GM12878 (cell line): Measurements from ENCODE around the gene CAB39. TPM values are rescaled to one million over a fixed set of nuclear protein-coding genes. Genes with fewer than 3 reads are reported as not detected.

Experiments used
- ATAC-seq: fragments of 200-7000 bp; cut with Tn5 transposase; 3 replicates; pipeline ENCODE4 v1.9.1; 2020; ENCODE audit warnings: mild to moderate bottlenecking, moderate library complexity
- BruUV-seq: library from RNA; stranded (reverse); fragments of 400-500 nt; replicated peaks from 2 replicates; lab custom pipeline; 2021; lab: Mats Ljungman, UMichigan
- CTCF ChIA-PET: fragments of 300-600 bp; sonication (Branson Sonifier 250); formaldehyde crosslinking; extraction: SDS; loops from one replicate; lab custom pipeline; 2021; ENCODE audit warnings: inconsistent platforms; lab: Yijun Ruan, JAX
- POLR2A ChIA-PET: fragments of 350-600 bp; formaldehyde crosslinking; extraction: SDS; loops from one replicate; lab custom pipeline; 2021; ENCODE audit warnings: inconsistent platforms; lab: Charles Lee
- RAD21 ChIA-PET: fragments of 300-600 bp; sonication (Branson Sonifier 250); formaldehyde crosslinking; loops from one replicate; lab custom pipeline; 2023; ENCODE audit warnings: antibody characterized with exemption; ENCODE audit not compliant: unreplicated experiment; lab: Charles Lee
- SMC1A ChIA-PET: fragments of 300-600 bp; sonication (Branson Sonifier 250); formaldehyde crosslinking; loops from one replicate; lab custom pipeline; 2023; ENCODE audit not compliant: unreplicated experiment, uncharacterized antibody; lab: Charles Lee
- DNase-seq: peaks from one replicate; pipeline ENCODE4 v3.0.0-alpha.2; 2011; ENCODE audit warnings: low read depth, low spot score
- FAIRE-seq: peaks from 3 replicates; lab custom pipeline; 2011; peaks lifted over from hg19 to GRCh38; lab: Jason Lieb, UNC
- H2AFZ ChIP-seq: 2 replicates; pipeline ENCODE4 v1.6.0; 2011; ENCODE audit warnings: low read depth, low read length, control low read depth; ENCODE audit not compliant: control insufficient read depth
- H3K27ac ChIP-seq: 2 replicates; pipeline ENCODE4 v1.5.1; 2011; ENCODE audit warnings: control low read depth; ENCODE audit not compliant: control insufficient read depth, insufficient read depth
- H3K27me3 ChIP-seq, 2 experiments: replicated peaks in 1 of 2; 2 replicates each; pipeline versions ENCODE4 v1.6.0 to v1.6.1; 2011; ENCODE audit warnings: low read length in 1 of 2; ENCODE audit not compliant: control insufficient read depth in 2 of 2, insufficient read depth in 2 of 2
- H3K36me3 ChIP-seq, 2 experiments: 2 replicates each; pipeline ENCODE4 v1.5.1; 2011; ENCODE audit warnings: low read length in 1 of 2; ENCODE audit not compliant: control insufficient read depth in 2 of 2, insufficient read depth in 2 of 2
- H3K4me1 ChIP-seq: 2 replicates; pipeline ENCODE4 v1.6.1; 2011; ENCODE audit warnings: mild to moderate bottlenecking, low read length, moderate library complexity, mixed read lengths; ENCODE audit not compliant: control insufficient read depth, insufficient read depth
- H3K4me2 ChIP-seq: 2 replicates; pipeline ENCODE4 v1.6.0; 2011; ENCODE audit warnings: control low read depth; ENCODE audit not compliant: control insufficient read depth, insufficient read depth
- H3K4me3 ChIP-seq: fragments of 200-600 bp; sonication (generic); 2 replicates; pipeline ENCODE4 v1.5.1; 2016
- H3K79me2 ChIP-seq: 2 replicates; pipeline ENCODE4 v1.6.0; 2011; ENCODE audit warnings: low read length; ENCODE audit not compliant: control insufficient read depth, insufficient read depth
- H3K9ac ChIP-seq: 2 replicates; pipeline ENCODE4 v1.8.0; 2011; ENCODE audit warnings: low read length, control low read depth, mixed read lengths; ENCODE audit not compliant: control insufficient read depth, insufficient read depth
- H3K9me3 ChIP-seq: replicated peaks from 3 replicates; pipeline ENCODE4 v1.5.1; 2011; ENCODE audit warnings: mild to moderate bottlenecking, low read length; ENCODE audit not compliant: control insufficient read depth, insufficient read depth
- H4K20me1 ChIP-seq: 2 replicates; pipeline ENCODE4 v1.6.0; 2011; ENCODE audit not compliant: control insufficient read depth, insufficient read depth
- CBX5 ChIP-seq: sonication (generic); IDR thresholded peaks from 2 replicates; pipeline ENCODE4 v1.6.1; 2016; ENCODE audit warnings: low read depth, moderate library complexity, mild to moderate bottlenecking, inconsistent platforms
- IKZF2 ChIP-seq, 2 experiments: fragments of 450-650 bp; IDR thresholded peaks; 2 replicates each; pipeline ENCODE4 v1.6.1; 2017; ENCODE audit warnings: mild to moderate bottlenecking in 2 of 2, moderate library complexity in 2 of 2
- LARP7 ChIP-seq: fragments of 450-650 bp; IDR thresholded peaks from 2 replicates; pipeline ENCODE4 v1.6.1; 2017; ENCODE audit warnings: mild to moderate bottlenecking
- MXI1 ChIP-seq: fragments of 150-350 bp; IDR thresholded peaks from 2 replicates; pipeline ENCODE4 v1.6.1; 2011; ENCODE audit warnings: low read depth, mild to moderate bottlenecking, inconsistent platforms, low read length, improper control_type of control experiment
- NBN ChIP-seq: fragments of 450-650 bp; IDR thresholded peaks from 2 replicates; pipeline ENCODE4 v1.6.1; 2016
- NR2F1 ChIP-seq: fragments of 450-650 bp; conservative IDR thresholded peaks from 2 replicates; pipeline ENCODE4 v1.6.1; 2017; ENCODE audit warnings: mild to moderate bottlenecking
- RUNX3 ChIP-seq: IDR thresholded peaks from 2 replicates; pipeline ENCODE4 v1.6.1; 2012; ENCODE audit warnings: low read length, inconsistent platforms
- WGBS: methylation state at CpG from one replicate; pipeline ENCODE4 v1.1.6; 2016; ENCODE audit warnings: low lambda C conversion rate; ENCODE audit not compliant: insufficient replicate concordance, insufficient coverage; ENCODE audit errors: missing lambda C conversion rate; 5-methylcytosine and 5-hydroxymethylcytosine counted together
- in situ Hi-C: fragments of 300-500 bp; cut with MboI; formaldehyde crosslinking; loops from 9 replicates; pipeline ENCODE4 v1.14.3; 2018; ENCODE audit warnings: mixed read lengths
- intact Hi-C: fragments of 100-400 bp; cut with micrococcal nuclease; formaldehyde crosslinking; loops from one replicate; pipeline ENCODE4 v1.14.2; 2022; ENCODE audit not compliant: unreplicated experiment
- polyA plus RNA-seq, 11 experiments: library from polyadenylated mRNA; depleted of rRNA in 4 of 11; unstranded in 6 of 11; stranded (reverse) in 5 of 11; fragments of >200 nt; fragmentation: Nextera tagmentation in 4 of 11; fragmentation: Illumina TruSeq in 1 of 11; extraction: Ambion mirVana in 4 of 11; extraction: Trizol in 1 of 11; gene quantifications; 1 replicate in 1 of 11; 2 replicates in 10 of 11; pipeline versions ENCODE4 v1.2.1 to v1.2.3, GENCODE V29; 2011 to 2016; ENCODE audit warnings: inconsistent platforms in 2 of 11, missing spikeins in 2 of 11, low read depth in 1 of 11
- total RNA-seq, 4 experiments: library from RNA; depleted of rRNA in 3 of 4; stranded (reverse); fragments of >200 nt in 3 of 4; fragmentation: Illumina TruSeq in 1 of 4; extraction: Trizol in 1 of 4; gene quantifications; 2 replicates each; pipeline versions ENCODE4 v1.2.1 to v1.2.3, GENCODE V29; 2013 to 2021
- TF ChIP-seq, protein P1 (sequence below): fragments of 450-650 bp; IDR thresholded peaks from 2 replicates; pipeline ENCODE4 v1.6.1; 2017; ENCODE audit warnings: low read depth, mild to moderate bottlenecking, moderate library complexity
- TF ChIP-seq, protein P2 (sequence below): IDR thresholded peaks from 2 replicates; pipeline ENCODE4 v1.6.1; 2012; ENCODE audit warnings: low read depth, low read length, improper control_type of control experiment
- TF ChIP-seq, protein P3 (sequence below): fragments of 450-650 bp; IDR thresholded peaks from 2 replicates; pipeline ENCODE4 v1.6.1; 2017; ENCODE audit warnings: mild to moderate bottlenecking, moderate library complexity
- TF ChIP-seq, protein P4 (sequence below): fragments of 450-650 bp; formaldehyde crosslinking; IDR thresholded peaks from 2 replicates; pipeline ENCODE4 v1.4.0; 2020; ENCODE audit warnings: mild to moderate bottlenecking, moderate library complexity

The CAB39 gene
- total and polyA plus RNA-seq, 10 of the 15 experiments (the other 5 are each of a cell fraction or from before 2014, with no cell fraction given): 13.3 to 129 (median 62.9) TPM

DNA sequence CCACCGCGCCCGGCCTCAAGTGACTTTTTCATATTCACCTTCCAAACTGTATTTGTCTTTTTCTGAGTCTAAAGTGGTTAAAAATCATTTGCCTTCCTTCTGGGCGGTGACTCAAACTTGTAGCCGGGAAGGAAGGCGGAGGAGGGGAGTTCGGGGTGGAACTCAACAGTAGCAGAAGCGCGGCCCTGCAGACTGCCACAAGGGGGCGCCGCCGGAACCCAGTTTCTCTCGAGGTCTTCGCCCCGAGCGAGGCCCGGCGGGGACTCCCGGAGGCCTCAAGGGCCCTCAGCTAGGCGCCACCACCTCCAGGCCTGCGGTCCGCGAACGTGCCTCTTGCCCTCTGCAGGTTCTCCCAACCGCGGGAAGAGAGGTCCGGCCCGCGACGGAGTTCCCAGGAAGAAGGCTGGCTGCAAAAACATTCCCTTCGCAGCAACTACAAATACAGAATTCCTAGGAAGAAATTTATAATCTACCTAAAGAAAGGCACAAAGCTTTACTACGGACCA lies 135.3 kb downstream of the CAB39 start:
- POLR2A ChIA-PET: interaction anchor here (0.5 to 1.5 kb wide), 5 partner anchors 22 to 748 kb away, joined by 3 to 5 read pairs (median 3); no protein-coding TSS in a partner anchor
- peak; percentile 100 for ATAC-seq
- CTCF ChIA-PET: interaction anchor here (0.7 to 4.5 kb wide), 40 partner anchors 8 to 835 kb away, joined by 3 to 57 read pairs (median 4); partner anchors contain the start of gene GPR55
- TF ChIP-seq, protein P1, sequence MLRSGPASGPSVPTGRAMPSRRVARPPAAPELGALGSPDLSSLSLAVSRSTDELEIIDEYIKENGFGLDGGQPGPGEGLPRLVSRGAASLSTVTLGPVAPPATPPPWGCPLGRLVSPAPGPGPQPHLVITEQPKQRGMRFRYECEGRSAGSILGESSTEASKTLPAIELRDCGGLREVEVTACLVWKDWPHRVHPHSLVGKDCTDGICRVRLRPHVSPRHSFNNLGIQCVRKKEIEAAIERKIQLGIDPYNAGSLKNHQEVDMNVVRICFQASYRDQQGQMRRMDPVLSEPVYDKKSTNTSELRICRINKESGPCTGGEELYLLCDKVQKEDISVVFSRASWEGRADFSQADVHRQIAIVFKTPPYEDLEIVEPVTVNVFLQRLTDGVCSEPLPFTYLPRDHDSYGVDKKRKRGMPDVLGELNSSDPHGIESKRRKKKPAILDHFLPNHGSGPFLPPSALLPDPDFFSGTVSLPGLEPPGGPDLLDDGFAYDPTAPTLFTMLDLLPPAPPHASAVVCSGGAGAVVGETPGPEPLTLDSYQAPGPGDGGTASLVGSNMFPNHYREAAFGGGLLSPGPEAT: 0 out of 2 replicates have a peak, but pooled peaks have one; percentile 41
- TF ChIP-seq NBN: 0 out of 2 replicates have a peak, but pooled peaks have one; percentile 52
- TF ChIP-seq, protein P2, sequence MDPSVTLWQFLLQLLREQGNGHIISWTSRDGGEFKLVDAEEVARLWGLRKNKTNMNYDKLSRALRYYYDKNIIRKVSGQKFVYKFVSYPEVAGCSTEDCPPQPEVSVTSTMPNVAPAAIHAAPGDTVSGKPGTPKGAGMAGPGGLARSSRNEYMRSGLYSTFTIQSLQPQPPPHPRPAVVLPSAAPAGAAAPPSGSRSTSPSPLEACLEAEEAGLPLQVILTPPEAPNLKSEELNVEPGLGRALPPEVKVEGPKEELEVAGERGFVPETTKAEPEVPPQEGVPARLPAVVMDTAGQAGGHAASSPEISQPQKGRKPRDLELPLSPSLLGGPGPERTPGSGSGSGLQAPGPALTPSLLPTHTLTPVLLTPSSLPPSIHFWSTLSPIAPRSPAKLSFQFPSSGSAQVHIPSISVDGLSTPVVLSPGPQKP: 0 out of 2 replicates have a peak, but pooled peaks have one; percentile 40
- peak; percentile 26; the same call in 1 of the 2 replicates for TF ChIP-seq RUNX3
- TF ChIP-seq MXI1: peak; percentile 35; the same call in 1 of the 2 replicates
- 0 out of 2 replicates have a peak, but pooled peaks have one; percentile 64 for TF ChIP-seq CBX5
- TF ChIP-seq, protein P3, sequence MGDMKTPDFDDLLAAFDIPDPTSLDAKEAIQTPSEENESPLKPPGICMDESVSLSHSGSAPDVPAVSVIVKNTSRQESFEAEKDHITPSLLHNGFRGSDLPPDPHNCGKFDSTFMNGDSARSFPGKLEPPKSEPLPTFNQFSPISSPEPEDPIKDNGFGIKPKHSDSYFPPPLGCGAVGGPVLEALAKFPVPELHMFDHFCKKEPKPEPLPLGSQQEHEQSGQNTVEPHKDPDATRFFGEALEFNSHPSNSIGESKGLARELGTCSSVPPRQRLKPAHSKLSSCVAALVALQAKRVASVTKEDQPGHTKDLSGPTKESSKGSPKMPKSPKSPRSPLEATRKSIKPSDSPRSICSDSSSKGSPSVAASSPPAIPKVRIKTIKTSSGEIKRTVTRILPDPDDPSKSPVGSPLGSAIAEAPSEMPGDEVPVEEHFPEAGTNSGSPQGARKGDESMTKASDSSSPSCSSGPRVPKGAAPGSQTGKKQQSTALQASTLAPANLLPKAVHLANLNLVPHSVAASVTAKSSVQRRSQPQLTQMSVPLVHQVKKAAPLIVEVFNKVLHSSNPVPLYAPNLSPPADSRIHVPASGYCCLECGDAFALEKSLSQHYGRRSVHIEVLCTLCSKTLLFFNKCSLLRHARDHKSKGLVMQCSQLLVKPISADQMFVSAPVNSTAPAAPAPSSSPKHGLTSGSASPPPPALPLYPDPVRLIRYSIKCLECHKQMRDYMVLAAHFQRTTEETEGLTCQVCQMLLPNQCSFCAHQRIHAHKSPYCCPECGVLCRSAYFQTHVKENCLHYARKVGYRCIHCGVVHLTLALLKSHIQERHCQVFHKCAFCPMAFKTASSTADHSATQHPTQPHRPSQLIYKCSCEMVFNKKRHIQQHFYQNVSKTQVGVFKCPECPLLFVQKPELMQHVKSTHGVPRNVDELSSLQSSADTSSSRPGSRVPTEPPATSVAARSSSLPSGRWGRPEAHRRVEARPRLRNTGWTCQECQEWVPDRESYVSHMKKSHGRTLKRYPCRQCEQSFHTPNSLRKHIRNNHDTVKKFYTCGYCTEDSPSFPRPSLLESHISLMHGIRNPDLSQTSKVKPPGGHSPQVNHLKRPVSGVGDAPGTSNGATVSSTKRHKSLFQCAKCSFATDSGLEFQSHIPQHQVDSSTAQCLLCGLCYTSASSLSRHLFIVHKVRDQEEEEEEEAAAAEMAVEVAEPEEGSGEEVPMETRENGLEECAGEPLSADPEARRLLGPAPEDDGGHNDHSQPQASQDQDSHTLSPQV: peak; percentile 58; the same call in 1 of the 2 replicates
- TF ChIP-seq, protein P4, sequence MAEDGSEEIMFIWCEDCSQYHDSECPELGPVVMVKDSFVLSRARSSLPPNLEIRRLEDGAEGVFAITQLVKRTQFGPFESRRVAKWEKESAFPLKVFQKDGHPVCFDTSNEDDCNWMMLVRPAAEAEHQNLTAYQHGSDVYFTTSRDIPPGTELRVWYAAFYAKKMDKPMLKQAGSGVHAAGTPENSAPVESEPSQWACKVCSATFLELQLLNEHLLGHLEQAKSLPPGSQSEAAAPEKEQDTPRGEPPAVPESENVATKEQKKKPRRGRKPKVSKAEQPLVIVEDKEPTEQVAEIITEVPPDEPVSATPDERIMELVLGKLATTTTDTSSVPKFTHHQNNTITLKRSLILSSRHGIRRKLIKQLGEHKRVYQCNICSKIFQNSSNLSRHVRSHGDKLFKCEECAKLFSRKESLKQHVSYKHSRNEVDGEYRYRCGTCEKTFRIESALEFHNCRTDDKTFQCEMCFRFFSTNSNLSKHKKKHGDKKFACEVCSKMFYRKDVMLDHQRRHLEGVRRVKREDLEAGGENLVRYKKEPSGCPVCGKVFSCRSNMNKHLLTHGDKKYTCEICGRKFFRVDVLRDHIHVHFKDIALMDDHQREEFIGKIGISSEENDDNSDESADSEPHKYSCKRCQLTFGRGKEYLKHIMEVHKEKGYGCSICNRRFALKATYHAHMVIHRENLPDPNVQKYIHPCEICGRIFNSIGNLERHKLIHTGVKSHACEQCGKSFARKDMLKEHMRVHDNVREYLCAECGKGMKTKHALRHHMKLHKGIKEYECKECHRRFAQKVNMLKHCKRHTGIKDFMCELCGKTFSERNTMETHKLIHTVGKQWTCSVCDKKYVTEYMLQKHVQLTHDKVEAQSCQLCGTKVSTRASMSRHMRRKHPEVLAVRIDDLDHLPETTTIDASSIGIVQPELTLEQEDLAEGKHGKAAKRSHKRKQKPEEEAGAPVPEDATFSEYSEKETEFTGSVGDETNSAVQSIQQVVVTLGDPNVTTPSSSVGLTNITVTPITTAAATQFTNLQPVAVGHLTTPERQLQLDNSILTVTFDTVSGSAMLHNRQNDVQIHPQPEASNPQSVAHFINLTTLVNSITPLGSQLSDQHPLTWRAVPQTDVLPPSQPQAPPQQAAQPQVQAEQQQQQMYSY (CRISPR knock-in tag): no peak
- peak; percentile 78 to 86 for TF ChIP-seq IKZF2 (IDR thresholded peaks at IDR 0.05)
- peak; percentile 80 for TF ChIP-seq LARP7
- TF ChIP-seq NR2F1: peak; percentile 54

More for the DNA sequence above, 135.3 kb downstream of the CAB39 start:
- Histone ChIP-seq H3K79me2 (no peaks in the 10 kb centered on the region), H3K4me1 (peaks cover 5% of the 10 kb centered on the region; the same call in 1 of the 2 replicates), H3K9me3 (no peaks in the 10 kb centered on the region; the same call in 2 of the 3 replicates), H3K4me3 (no peak overlapping the region; the same call in 1 of the 2 replicates), H2AFZ (no peak overlapping the region), H3K4me2 (peak overlapping the region; percentile 68), H4K20me1 (no peaks in the 10 kb centered on the region), H3K27ac (no peak overlapping the region), H3K27me3 (peaks cover 0 to 3% of the 10 kb centered on the region in 2 experiments; a peak in 1 of 4 replicates), H3K9ac (no peak overlapping the region), H3K36me3 (no peaks in the 10 kb centered on the region)
- ChIA-PET RAD21 (interaction anchor here (0.8 to 3.6 kb wide), 14 partner anchors 17 to 210 kb away, joined by 3 to 23 read pairs (median 4); partner anchors contain the start of genes GPR55 and ITM2C), SMC1A (interaction anchor here (0.9 to 4.1 kb wide), 12 partner anchors 8 to 144 kb away, joined by 3 to 31 read pairs (median 4); partner anchors contain the start of gene GPR55)
- intact Hi-C loops (loop anchor here (1.0 to 2.0 kb wide), 4 partner anchors 24 to 139 kb away; partner anchors contain the start of gene GPR55), in situ Hi-C loops (no loop called here)
- WGBS: 2% methylated on average over 32 of the region's 32 CpGs
- no peak for FAIRE-seq
- no TSS peak for BruUV-seq
- DNase-seq: peak; percentile 44
